HepG2 (cell line): ENCODE measurements around the gene MRFAP1.

Experiments
- ASH2L ChIP-seq: fragments of 300-600, 200-600 bp; sonication (generic); IDR thresholded peaks from 2 replicates; pipeline ENCODE4 v1.7.0; 2017; ENCODE audit warnings: low read depth, mild to moderate bottlenecking, moderate library complexity, mixed read lengths, low read length; ENCODE audit not compliant: insufficient read length
- CEBPB ChIP-seq: IDR thresholded peaks from 2 replicates; pipeline ENCODE4 v1.6.1; 2011; ENCODE audit warnings: low read depth, low read length, improper control_type of control experiment, borderline replicate concordance
- POLR2AphosphoS5 ChIP-seq: IDR thresholded peaks from 2 replicates; pipeline ENCODE4 v1.6.1; 2012; ENCODE audit warnings: low read depth, low read length
- SNAI1 ChIP-seq: sonication (generic); formaldehyde crosslinking; IDR thresholded peaks from 2 replicates; pipeline ENCODE4 v1.5.0; 2020; ENCODE audit warnings: mild to moderate bottlenecking, missing genetic modification reagents, borderline replicate concordance
- THAP7 ChIP-seq: sonication (generic); formaldehyde crosslinking; IDR thresholded peaks from 2 replicates; pipeline ENCODE4 v1.8.1; 2023; ENCODE audit warnings: mild to moderate bottlenecking, missing genetic modification reagents
- ZBTB25 ChIP-seq: IDR thresholded peaks from 2 replicates; pipeline ENCODE4 v1.6.1; 2018; ENCODE audit warnings: missing genetic modification reagents
- ZNF501 ChIP-seq: sonication (generic); formaldehyde crosslinking; IDR thresholded peaks from 2 replicates; pipeline ENCODE4 v1.5.1; 2020; ENCODE audit warnings: mild to moderate bottlenecking, moderate library complexity, missing genetic modification reagents

GRCh38 chr4:6608758-6609414 lies 31.6 kb upstream of the MRFAP1 start:
- no peak for TF ChIP-seq ZNF501 (CRISPR knock-in tag)
- no peak for TF ChIP-seq ASH2L
- no peak for TF ChIP-seq THAP7 (CRISPR knock-in tag)
- no peak for TF ChIP-seq ZBTB25 (CRISPR knock-in tag)
- no peak for TF ChIP-seq SNAI1 (CRISPR knock-in tag)
- TF ChIP-seq POLR2AphosphoS5, result no peak
- no peak for TF ChIP-seq CEBPB
